HepG2 (cell line): ENCODE results near the gene TNFRSF18. TPM values are rescaled to one million over a fixed set of nuclear protein-coding genes. Genes with fewer than 3 reads are reported as not detected.

Experiments used
- GTF2F1 ChIP-seq: fragments of 150-350 bp; IDR thresholded peaks from 2 replicates; pipeline ENCODE4 v1.6.1; 2014; ENCODE audit warnings: low read length
- HDAC1 ChIP-seq: sonication (generic); formaldehyde crosslinking; IDR thresholded peaks from 2 replicates; pipeline ENCODE4 v1.5.1; 2020; ENCODE audit warnings: mild to moderate bottlenecking, missing genetic modification reagents
- HNRNPL ChIP-seq: fragments of 200-400 bp; formaldehyde crosslinking; IDR thresholded peaks from 2 replicates; pipeline ENCODE4 v1.6.1; 2017; ENCODE audit warnings: mild to moderate bottlenecking, low read depth, low read length
- KDM5A ChIP-seq: fragments of 200-600 bp; sonication (generic); IDR thresholded peaks from 2 replicates; pipeline ENCODE4 v1.7.0; 2018; ENCODE audit warnings: antibody characterized with exemption, mild to moderate bottlenecking, low read length, borderline replicate concordance
- MAFF ChIP-seq: IDR thresholded peaks from 2 replicates; pipeline ENCODE4 v1.6.1; 2011; ENCODE audit warnings: low read depth, low read length, improper control_type of control experiment
- PPARG ChIP-seq: conservative IDR thresholded peaks from 2 replicates; pipeline ENCODE4 v1.6.1; 2016; ENCODE audit warnings: missing biosample characterization, missing genetic modification reagents
- SRSF4 ChIP-seq: fragments of 200-400 bp; formaldehyde crosslinking; IDR thresholded peaks from one replicate; pipeline ENCODE4 v1.6.1; 2018; ENCODE audit warnings: mild to moderate bottlenecking, low read depth, low read length, moderate library complexity; ENCODE audit not compliant: poor library complexity, severe bottlenecking
- ZNF124 ChIP-seq: sonication (generic); formaldehyde crosslinking; IDR thresholded peaks from 2 replicates; pipeline ENCODE4 v1.4.0; 2020; ENCODE audit warnings: missing genetic modification reagents
- ZNF614 ChIP-seq: IDR thresholded peaks from 2 replicates; pipeline ENCODE4 v1.6.1; 2018; ENCODE audit warnings: missing biosample characterization, missing genetic modification reagents, inconsistent platforms, borderline replicate concordance
- ZNF777 ChIP-seq: sonication (generic); formaldehyde crosslinking; IDR thresholded peaks from 2 replicates; pipeline ENCODE4 v1.4.0; 2020; ENCODE audit warnings: missing genetic modification reagents
- ZSCAN21 ChIP-seq: sonication (generic); formaldehyde crosslinking; IDR thresholded peaks from 2 replicates; pipeline ENCODE4 v1.8.0; 2022; ENCODE audit warnings: mild to moderate bottlenecking, missing genetic modification reagents, moderate library complexity, borderline replicate concordance
- polyA plus RNA-seq, 8 experiments: library from polyadenylated mRNA; depleted of rRNA in 3 of 8; stranded (reverse) in 7 of 8; unstranded in 1 of 8; fragments of >200 nt; fragmentation: Illumina TruSeq in 4 of 8; extraction: Trizol in 4 of 8; gene quantifications; 2 replicates each; pipeline versions ENCODE4 v1.2.1 to v1.2.3, GENCODE V29; 2011 to 2016; ENCODE audit warnings: low read depth in 4 of 8, missing spikeins in 1 of 8, mixed read lengths in 1 of 8; ENCODE audit not compliant: insufficient read depth in 1 of 8
- total RNA-seq, 5 experiments: library from RNA; depleted of rRNA; stranded (reverse); fragments of >200 nt; fragmentation: Illumina TruSeq; extraction: Trizol; gene quantifications; 2 replicates each; pipeline ENCODE4 v1.2.3, GENCODE V29; 2016; ENCODE audit warnings: low read depth in 1 of 5
- TF ChIP-seq, protein P1 (sequence below): sonication (generic); formaldehyde crosslinking; IDR thresholded peaks from 2 replicates; pipeline ENCODE4 v1.9.0; 2021; ENCODE audit warnings: mild to moderate bottlenecking, missing genetic modification reagents
- TF ChIP-seq, protein P2 (sequence below): sonication (generic); formaldehyde crosslinking; IDR thresholded peaks from 2 replicates; pipeline ENCODE4 v1.4.0; 2020; ENCODE audit warnings: missing genetic modification reagents
- TF ChIP-seq, protein P3 (sequence below): sonication (generic); formaldehyde crosslinking; IDR thresholded peaks from 2 replicates; pipeline ENCODE4 v1.9.0; 2021; ENCODE audit warnings: missing genetic modification reagents, borderline replicate concordance
- TF ChIP-seq, protein P4 (sequence below): sonication (generic); formaldehyde crosslinking; IDR thresholded peaks from 2 replicates; pipeline ENCODE4 v1.4.0; 2020; ENCODE audit warnings: missing genetic modification reagents, borderline replicate concordance

Gene TNFRSF18
- total and polyA plus RNA-seq, 2 of the 13 experiments (the other 11 are each of a cell fraction or from before 2014, with no cell fraction given), result not detected

DNA sequence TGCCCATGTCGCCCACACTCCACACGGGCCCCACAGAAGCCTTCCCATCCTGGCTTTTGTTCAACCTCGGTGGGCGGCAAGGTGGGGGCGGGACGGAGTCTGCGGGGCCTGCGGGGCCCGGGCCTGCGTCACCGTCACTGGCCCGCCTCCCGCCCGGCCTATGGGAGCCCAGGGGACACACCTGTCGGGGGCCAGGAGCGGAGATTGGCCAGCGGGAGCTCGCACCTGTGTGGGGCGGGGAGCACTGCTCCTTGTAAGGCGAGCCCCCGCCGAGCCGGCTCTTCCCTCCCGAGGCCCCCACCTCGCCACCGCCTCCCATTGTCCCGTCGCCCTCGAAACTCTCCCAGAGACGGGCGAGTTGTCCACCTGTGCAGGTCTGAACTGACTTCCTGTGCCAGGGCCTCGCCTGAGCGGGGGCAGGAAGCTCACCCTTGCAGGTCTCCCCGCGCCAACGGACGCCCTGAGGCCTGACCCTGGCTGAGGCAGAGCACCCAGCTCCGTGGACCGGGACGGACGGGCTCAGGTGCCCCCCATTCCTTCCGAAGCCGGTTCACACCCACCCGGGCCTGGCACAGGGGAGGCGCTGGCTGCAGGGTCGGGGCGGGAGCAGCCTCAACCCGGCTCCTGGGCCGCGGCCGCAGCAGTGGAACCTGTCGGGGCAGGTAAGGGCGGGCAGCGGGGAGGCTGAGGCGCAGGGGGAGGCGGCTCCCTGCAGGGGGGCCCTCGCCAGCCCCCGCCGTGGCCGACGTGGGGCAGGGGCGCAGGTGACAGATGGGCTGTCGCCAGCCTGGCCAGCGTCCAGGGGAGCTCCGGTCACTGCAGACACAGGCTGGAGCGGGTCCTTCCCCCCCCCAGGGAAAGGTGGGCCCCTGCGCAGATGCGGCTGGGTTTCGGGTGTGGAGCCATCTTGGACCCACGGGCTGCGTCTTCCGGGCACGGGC lies 43.5 kb downstream of the TNFRSF18 start (continued):
- TF ChIP-seq, protein P1, sequence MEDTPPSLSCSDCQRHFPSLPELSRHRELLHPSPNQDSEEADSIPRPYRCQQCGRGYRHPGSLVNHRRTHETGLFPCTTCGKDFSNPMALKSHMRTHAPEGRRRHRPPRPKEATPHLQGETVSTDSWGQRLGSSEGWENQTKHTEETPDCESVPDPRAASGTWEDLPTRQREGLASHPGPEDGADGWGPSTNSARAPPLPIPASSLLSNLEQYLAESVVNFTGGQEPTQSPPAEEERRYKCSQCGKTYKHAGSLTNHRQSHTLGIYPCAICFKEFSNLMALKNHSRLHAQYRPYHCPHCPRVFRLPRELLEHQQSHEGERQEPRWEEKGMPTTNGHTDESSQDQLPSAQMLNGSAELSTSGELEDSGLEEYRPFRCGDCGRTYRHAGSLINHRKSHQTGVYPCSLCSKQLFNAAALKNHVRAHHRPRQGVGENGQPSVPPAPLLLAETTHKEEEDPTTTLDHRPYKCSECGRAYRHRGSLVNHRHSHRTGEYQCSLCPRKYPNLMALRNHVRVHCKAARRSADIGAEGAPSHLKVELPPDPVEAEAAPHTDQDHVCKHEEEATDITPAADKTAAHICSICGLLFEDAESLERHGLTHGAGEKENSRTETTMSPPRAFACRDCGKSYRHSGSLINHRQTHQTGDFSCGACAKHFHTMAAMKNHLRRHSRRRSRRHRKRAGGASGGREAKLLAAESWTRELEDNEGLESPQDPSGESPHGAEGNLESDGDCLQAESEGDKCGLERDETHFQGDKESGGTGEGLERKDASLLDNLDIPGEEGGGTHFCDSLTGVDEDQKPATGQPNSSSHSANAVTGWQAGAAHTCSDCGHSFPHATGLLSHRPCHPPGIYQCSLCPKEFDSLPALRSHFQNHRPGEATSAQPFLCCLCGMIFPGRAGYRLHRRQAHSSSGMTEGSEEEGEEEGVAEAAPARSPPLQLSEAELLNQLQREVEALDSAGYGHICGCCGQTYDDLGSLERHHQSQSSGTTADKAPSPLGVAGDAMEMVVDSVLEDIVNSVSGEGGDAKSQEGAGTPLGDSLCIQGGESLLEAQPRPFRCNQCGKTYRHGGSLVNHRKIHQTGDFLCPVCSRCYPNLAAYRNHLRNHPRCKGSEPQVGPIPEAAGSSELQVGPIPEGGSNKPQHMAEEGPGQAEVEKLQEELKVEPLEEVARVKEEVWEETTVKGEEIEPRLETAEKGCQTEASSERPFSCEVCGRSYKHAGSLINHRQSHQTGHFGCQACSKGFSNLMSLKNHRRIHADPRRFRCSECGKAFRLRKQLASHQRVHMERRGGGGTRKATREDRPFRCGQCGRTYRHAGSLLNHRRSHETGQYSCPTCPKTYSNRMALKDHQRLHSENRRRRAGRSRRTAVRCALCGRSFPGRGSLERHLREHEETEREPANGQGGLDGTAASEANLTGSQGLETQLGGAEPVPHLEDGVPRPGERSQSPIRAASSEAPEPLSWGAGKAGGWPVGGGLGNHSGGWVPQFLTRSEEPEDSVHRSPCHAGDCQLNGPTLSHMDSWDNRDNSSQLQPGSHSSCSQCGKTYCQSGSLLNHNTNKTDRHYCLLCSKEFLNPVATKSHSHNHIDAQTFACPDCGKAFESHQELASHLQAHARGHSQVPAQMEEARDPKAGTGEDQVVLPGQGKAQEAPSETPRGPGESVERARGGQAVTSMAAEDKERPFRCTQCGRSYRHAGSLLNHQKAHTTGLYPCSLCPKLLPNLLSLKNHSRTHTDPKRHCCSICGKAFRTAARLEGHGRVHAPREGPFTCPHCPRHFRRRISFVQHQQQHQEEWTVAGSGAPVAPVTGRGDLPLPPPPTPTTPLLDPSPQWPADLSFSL (CRISPR knock-in tag), result no peak
- TF ChIP-seq, protein P2, sequence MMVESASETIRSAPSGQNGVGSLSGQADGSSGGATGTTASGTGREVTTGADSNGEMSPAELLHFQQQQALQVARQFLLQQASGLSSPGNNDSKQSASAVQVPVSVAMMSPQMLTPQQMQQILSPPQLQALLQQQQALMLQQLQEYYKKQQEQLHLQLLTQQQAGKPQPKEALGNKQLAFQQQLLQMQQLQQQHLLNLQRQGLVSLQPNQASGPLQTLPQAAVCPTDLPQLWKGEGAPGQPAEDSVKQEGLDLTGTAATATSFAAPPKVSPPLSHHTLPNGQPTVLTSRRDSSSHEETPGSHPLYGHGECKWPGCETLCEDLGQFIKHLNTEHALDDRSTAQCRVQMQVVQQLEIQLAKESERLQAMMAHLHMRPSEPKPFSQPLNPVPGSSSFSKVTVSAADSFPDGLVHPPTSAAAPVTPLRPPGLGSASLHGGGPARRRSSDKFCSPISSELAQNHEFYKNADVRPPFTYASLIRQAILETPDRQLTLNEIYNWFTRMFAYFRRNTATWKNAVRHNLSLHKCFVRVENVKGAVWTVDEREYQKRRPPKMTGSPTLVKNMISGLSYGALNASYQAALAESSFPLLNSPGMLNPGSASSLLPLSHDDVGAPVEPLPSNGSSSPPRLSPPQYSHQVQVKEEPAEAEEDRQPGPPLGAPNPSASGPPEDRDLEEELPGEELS (CRISPR knock-in tag), result no peak
- no peak for TF ChIP-seq ZNF777
- no peak for TF ChIP-seq PPARG (CRISPR knock-in tag)
- no peak for TF ChIP-seq ZSCAN21 (CRISPR knock-in tag)
- TF ChIP-seq KDM5A, result no peak
- TF ChIP-seq ZNF124 (CRISPR knock-in tag), result no peak
- TF ChIP-seq, protein P3, sequence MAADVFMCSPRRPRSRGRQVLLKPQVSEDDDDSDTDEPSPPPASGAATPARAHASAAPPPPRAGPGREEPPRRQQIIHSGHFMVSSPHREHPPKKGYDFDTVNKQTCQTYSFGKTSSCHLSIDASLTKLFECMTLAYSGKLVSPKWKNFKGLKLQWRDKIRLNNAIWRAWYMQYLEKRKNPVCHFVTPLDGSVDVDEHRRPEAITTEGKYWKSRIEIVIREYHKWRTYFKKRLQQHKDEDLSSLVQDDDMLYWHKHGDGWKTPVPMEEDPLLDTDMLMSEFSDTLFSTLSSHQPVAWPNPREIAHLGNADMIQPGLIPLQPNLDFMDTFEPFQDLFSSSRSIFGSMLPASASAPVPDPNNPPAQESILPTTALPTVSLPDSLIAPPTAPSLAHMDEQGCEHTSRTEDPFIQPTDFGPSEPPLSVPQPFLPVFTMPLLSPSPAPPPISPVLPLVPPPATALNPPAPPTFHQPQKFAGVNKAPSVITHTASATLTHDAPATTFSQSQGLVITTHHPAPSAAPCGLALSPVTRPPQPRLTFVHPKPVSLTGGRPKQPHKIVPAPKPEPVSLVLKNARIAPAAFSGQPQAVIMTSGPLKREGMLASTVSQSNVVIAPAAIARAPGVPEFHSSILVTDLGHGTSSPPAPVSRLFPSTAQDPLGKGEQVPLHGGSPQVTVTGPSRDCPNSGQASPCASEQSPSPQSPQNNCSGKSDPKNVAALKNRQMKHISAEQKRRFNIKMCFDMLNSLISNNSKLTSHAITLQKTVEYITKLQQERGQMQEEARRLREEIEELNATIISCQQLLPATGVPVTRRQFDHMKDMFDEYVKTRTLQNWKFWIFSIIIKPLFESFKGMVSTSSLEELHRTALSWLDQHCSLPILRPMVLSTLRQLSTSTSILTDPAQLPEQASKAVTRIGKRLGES (CRISPR knock-in tag), result no peak
- TF ChIP-seq MAFF, result no peak
- no peak for TF ChIP-seq GTF2F1
- TF ChIP-seq, protein P4, sequence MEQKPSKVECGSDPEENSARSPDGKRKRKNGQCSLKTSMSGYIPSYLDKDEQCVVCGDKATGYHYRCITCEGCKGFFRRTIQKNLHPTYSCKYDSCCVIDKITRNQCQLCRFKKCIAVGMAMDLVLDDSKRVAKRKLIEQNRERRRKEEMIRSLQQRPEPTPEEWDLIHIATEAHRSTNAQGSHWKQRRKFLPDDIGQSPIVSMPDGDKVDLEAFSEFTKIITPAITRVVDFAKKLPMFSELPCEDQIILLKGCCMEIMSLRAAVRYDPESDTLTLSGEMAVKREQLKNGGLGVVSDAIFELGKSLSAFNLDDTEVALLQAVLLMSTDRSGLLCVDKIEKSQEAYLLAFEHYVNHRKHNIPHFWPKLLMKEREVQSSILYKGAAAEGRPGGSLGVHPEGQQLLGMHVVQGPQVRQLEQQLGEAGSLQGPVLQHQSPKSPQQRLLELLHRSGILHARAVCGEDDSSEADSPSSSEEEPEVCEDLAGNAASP (CRISPR knock-in tag), result no peak
- TF ChIP-seq HNRNPL, result 0 out of 2 replicates have a peak, but pooled peaks have one; percentile 63
- no peak for TF ChIP-seq HDAC1
- TF ChIP-seq SRSF4, result no peak
- no peak for TF ChIP-seq ZNF614 (CRISPR knock-in tag)
